ENCODE data around the gene JMJD8. TPM values are rescaled to one million over a fixed set of nuclear protein-coding genes. Genes with fewer than 3 reads are reported as not detected.

Gene JMJD8
- polyA plus RNA-seq, 3 donors: 28.7 to 45.3 (median 33.5) TPM

- peaks cover 33% of the 10 kb centered on the region for H3K4me1 Mint-ChIP-seq
- H3K27ac ChIP-seq (ENCODE audit: low read depth in 1 of 2, low read length in 2 of 2): no peak overlapping the region
- no peak overlapping the region for H2AFZ ChIP-seq (ENCODE audit: insufficient read depth, low read depth, low read length, poor library complexity, severe bottlenecking)
- H3K9me3 ChIP-seq (replicated peaks in 1 of 2; ENCODE audit: control insufficient read depth in 1 of 2, insufficient read depth in 1 of 2, low read length in 2 of 2): no peaks in the 10 kb centered on the region
- peaks cover 26 to 39% of the 10 kb centered on the region in 2 donors for H3K36me3 Mint-ChIP-seq
- H3K27ac Mint-ChIP-seq: peak overlapping the region in 3 of 7 donors; percentile 19 to 55 (median 50)
- no peak overlapping the region for H3K9ac ChIP-seq (ENCODE audit: insufficient read depth, low read length, poor library complexity, severe bottlenecking)
- H3K27me3 Mint-ChIP-seq (ENCODE audit: low read depth in 3 of 3): no peaks in the 10 kb centered on the region
- peaks cover 45 to 67% of the 10 kb centered on the region in 2 donors for H3K4me1 ChIP-seq (ENCODE audit: control insufficient read depth in 1 of 2, insufficient read depth in 2 of 2, low read length in 2 of 2)
- H3K27me3 ChIP-seq (ENCODE audit: control insufficient read depth in 2 of 2, insufficient read depth in 2 of 2, low read length in 2 of 2): no peaks in the 10 kb centered on the region
- H3K4me2 ChIP-seq (replicated peaks; ENCODE audit: extremely low read depth, low read length, poor library complexity, severe bottlenecking): peak overlapping the region; percentile 86
- no peak overlapping the region for H3K4me3 ChIP-seq (replicated peaks in 1 of 3; ENCODE audit: low read depth in 2 of 3, low read length in 3 of 3)
- DNase-seq: no peak
- H3K79me2 ChIP-seq (ENCODE audit: insufficient read depth, low read length): peaks cover 33% of the 10 kb centered on the region
- intact Hi-C loops (cut with micrococcal nuclease): loop anchor here (5.0 kb wide), 2 partner anchors 48 to 98 kb away; partner anchors contain the start of gene METTL26 (in 1 of the 2)
- H4K20me1 ChIP-seq (ENCODE audit: insufficient read depth, low read length): peaks cover 36% of the 10 kb centered on the region
- no peak overlapping the region for H3K4me3 Mint-ChIP-seq
- 94% methylated on average over 60 of the region's 61 CpGs for WGBS (ENCODE audit: insufficient coverage)
- peaks cover 20 to 21% of the 10 kb centered on the region in 2 donors for H3K36me3 ChIP-seq (replicated peaks in 1 of 2; ENCODE audit: control insufficient read depth in 1 of 2, insufficient read depth in 2 of 2, low read length in 2 of 2)
- no peak for TF ChIP-seq CTCF (IDR thresholded peaks at IDR 0.05)
- no peaks in the 10 kb centered on the region for H3K9me3 Mint-ChIP-seq
Measured at GRCh38 chr16:684961-685696, 995 bp upstream of the JMJD8 start.

- Histone ChIP-seq H3K27ac (ENCODE audit: low read depth in 1 of 2, low read length in 2 of 2) (peak overlapping the region in 1 of 2 donors; percentile 64), H4K20me1 (ENCODE audit: insufficient read depth, low read length) (peaks cover 32% of the 10 kb centered on the region), H3K27me3 (ENCODE audit: control insufficient read depth in 2 of 2, insufficient read depth in 2 of 2, low read length in 2 of 2) (no peaks in the 10 kb centered on the region), H3K4me3 (replicated peaks in 1 of 3; ENCODE audit: low read depth in 2 of 3, low read length in 3 of 3) (peak overlapping the region; percentile 32 to 78 (median 36)), H3K9ac (ENCODE audit: insufficient read depth, low read length, poor library complexity, severe bottlenecking) (peak overlapping the region; percentile 57), H3K79me2 (ENCODE audit: insufficient read depth, low read length) (peaks cover 33% of the 10 kb centered on the region), H2AFZ (ENCODE audit: insufficient read depth, low read depth, low read length, poor library complexity, severe bottlenecking) (peak overlapping the region; percentile 76), H3K4me1 (ENCODE audit: control insufficient read depth in 1 of 2, insufficient read depth in 2 of 2, low read length in 2 of 2) (peaks cover 38 to 64% of the 10 kb centered on the region in 2 donors), H3K4me2 (replicated peaks; ENCODE audit: extremely low read depth, low read length, poor library complexity, severe bottlenecking) (peak overlapping the region; percentile 86), H3K9me3 (replicated peaks in 1 of 2; ENCODE audit: control insufficient read depth in 1 of 2, insufficient read depth in 1 of 2, low read length in 2 of 2) (no peaks in the 10 kb centered on the region), H3K36me3 (replicated peaks in 1 of 2; ENCODE audit: control insufficient read depth in 1 of 2, insufficient read depth in 2 of 2, low read length in 2 of 2) (peaks cover 20 to 21% of the 10 kb centered on the region in 2 donors)
- Mint-ChIP-seq H3K9me3 (no peaks in the 10 kb centered on the region), H3K4me1 (peaks cover 26% of the 10 kb centered on the region), H3K36me3 (peaks cover 26 to 39% of the 10 kb centered on the region in 2 donors), H3K27ac (peak overlapping the region in 6 of 7 donors; percentile 35 to 83 (median 56)), H3K4me3 (peak overlapping the region; percentile 66 to 78), H3K27me3 (ENCODE audit: low read depth in 3 of 3) (peaks cover 0 to 2% (median 1%) of the 10 kb centered on the region in 3 donors)
- WGBS (ENCODE audit: insufficient coverage): 20% methylated on average over 52 of the region's 57 CpGs
- no peak for DNase-seq
- intact Hi-C loops (cut with micrococcal nuclease): loop anchor here (5.0 kb wide), 2 partner anchors 46 to 96 kb away; partner anchors contain the start of gene METTL26 (in 1 of the 2)
- TF ChIP-seq CTCF (IDR thresholded peaks at IDR 0.05): no peak
Measured at GRCh38 chr16:683396-684070, 601 bp downstream of the JMJD8 start.
